CD4-positive, CD25-positive, alpha-beta regulatory T cell (primary cell): ENCODE measurements around the gene APOL5. TPM values are rescaled to one million over a fixed set of nuclear protein-coding genes. Genes with fewer than 3 reads are reported as not detected.
"Not testable (repeated sequence)": the region's sequence is repeated elsewhere in the genome, so short reads cannot be mapped to it uniquely, and the experiment has no call there.

ENCODE experiments used
- ATAC-seq, 2 donors: fragments of 150-1000 bp; cut with Tn5 transposase; one replicate each; pipeline ENCODE4 v1.10.0; 2021; ENCODE audit warnings: low read depth in 2 of 2, moderate number of reproducible peaks in 2 of 2, moderate library complexity in 1 of 2
- DNase-seq, 3 donors: peaks; one replicate each; pipeline versions ENCODE4 v3.0.0 to v3.0.0-alpha.2; 2012 to 2022; ENCODE audit warnings: mixed read lengths in 1 of 3
- H3K27ac ChIP-seq: one replicate; pipeline ENCODE4 v1.7.0; 2013; ENCODE audit warnings: mild to moderate bottlenecking, low read length; ENCODE audit not compliant: insufficient read depth, poor library complexity, severe bottlenecking
- H3K27me3 ChIP-seq: one replicate; pipeline ENCODE4 v1.7.0; 2013; ENCODE audit warnings: low read length; ENCODE audit not compliant: control insufficient read depth, insufficient read depth
- H3K36me3 ChIP-seq: one replicate; pipeline ENCODE4 v1.7.0; 2013; ENCODE audit warnings: mild to moderate bottlenecking, low read length, moderate library complexity; ENCODE audit not compliant: control insufficient read depth, insufficient read depth
- H3K4me1 ChIP-seq: 2 replicates; pipeline ENCODE4 v1.7.0; 2013; ENCODE audit warnings: mild to moderate bottlenecking, low read length; ENCODE audit not compliant: insufficient read depth, control insufficient read depth, poor library complexity, severe bottlenecking
- H3K4me3 ChIP-seq: one replicate; pipeline ENCODE4 v1.7.0; 2013; ENCODE audit warnings: low read depth, mild to moderate bottlenecking, low read length, moderate library complexity
- H3K9me3 ChIP-seq, 2 experiments: 1 replicate in 1 of 2; 2 replicates in 1 of 2; pipeline ENCODE4 v1.7.0; 2013; ENCODE audit warnings: low read length in 2 of 2, mild to moderate bottlenecking in 1 of 2, moderate library complexity in 1 of 2; ENCODE audit not compliant: control insufficient read depth in 2 of 2
- H3K27ac Mint-ChIP-seq, 3 donors: one replicate each; pipeline ENCODE4 v1.8.0; 2020 to 2022; ENCODE audit warnings: mild to moderate bottlenecking in 3 of 3, mixed read lengths in 3 of 3, moderate library complexity in 2 of 3
- H3K27me3 Mint-ChIP-seq: one replicate; pipeline ENCODE4 v1.8.0; 2022; ENCODE audit warnings: mild to moderate bottlenecking, mixed read lengths
- H3K36me3 Mint-ChIP-seq: one replicate; pipeline ENCODE4 v1.8.0; 2020; ENCODE audit warnings: mixed read lengths
- H3K4me1 Mint-ChIP-seq, 4 donors: one replicate each; pipeline ENCODE4 v1.8.0; 2020 to 2022; ENCODE audit warnings: mixed read lengths in 4 of 4, mild to moderate bottlenecking in 1 of 4
- H3K4me3 Mint-ChIP-seq, 4 donors: one replicate each; pipeline ENCODE4 v1.8.0; 2020 to 2022; ENCODE audit warnings: mild to moderate bottlenecking in 4 of 4, mixed read lengths in 4 of 4, moderate library complexity in 3 of 4
- H3K9me3 Mint-ChIP-seq, 7 donors: one replicate each; pipeline ENCODE4 v1.8.0; 2020 to 2022; ENCODE audit warnings: mixed read lengths in 7 of 7, mild to moderate bottlenecking in 3 of 7, moderate library complexity in 2 of 7
- polyA plus RNA-seq, 4 donors: library from polyadenylated mRNA; unstranded; fragments of 300-500 nt; fragmentation: Illumina TruSeq; gene quantifications; one replicate each; pipeline ENCODE4 v1.2.3, GENCODE V29; 2021
- total RNA-seq: library from RNA; stranded (reverse); gene quantifications from one replicate; pipeline ENCODE4 v1.2.3, GENCODE V29; 2022

APOL5 gene
- total and polyA plus RNA-seq, 5 donors from 2014 or later = not detected

DNA sequence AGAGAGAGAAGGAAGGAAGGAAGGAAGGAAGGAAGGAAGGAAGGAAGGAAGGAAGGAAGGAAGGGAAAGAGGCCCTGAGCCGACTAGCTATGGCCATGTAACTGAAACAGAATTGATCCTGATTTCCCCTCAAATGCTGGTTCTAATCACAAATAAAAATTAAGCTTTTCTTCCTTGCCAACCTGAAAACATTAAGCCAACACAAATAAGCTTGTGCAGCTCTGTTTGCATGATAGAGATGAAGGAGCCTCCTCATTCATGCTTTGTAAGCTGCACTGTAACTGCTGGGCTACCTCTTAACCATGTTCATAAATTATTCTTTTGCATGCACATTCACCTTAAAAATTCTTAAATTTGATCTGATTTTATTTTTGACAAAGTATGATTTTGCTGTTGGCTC, 27.7 kb upstream of the APOL5 start:
- no peak for DNase-seq
- Mint-ChIP-seq H3K9me3 (peaks cover 0 to 4% (median 0%) of the 10 kb centered on the region in 7 donors), H3K27ac (no peak overlapping the region), H3K4me1 (peaks cover 0 to 6% (median 0%) of the 10 kb centered on the region in 4 donors), H3K36me3 (no peaks in the 10 kb centered on the region), H3K4me3 (no peak overlapping the region), H3K27me3 (no peaks in the 10 kb centered on the region)
- no peaks in the 10 kb centered on the region for H3K9me3 ChIP-seq
- no peak overlapping the region for H3K4me3 ChIP-seq
- no peaks in the 10 kb centered on the region for H3K4me1 ChIP-seq
- ATAC-seq = no peak
- H3K36me3 ChIP-seq = no peaks in the 10 kb centered on the region
- no peak overlapping the region for H3K27ac ChIP-seq
- H3K27me3 ChIP-seq = no peaks in the 10 kb centered on the region

DNA sequence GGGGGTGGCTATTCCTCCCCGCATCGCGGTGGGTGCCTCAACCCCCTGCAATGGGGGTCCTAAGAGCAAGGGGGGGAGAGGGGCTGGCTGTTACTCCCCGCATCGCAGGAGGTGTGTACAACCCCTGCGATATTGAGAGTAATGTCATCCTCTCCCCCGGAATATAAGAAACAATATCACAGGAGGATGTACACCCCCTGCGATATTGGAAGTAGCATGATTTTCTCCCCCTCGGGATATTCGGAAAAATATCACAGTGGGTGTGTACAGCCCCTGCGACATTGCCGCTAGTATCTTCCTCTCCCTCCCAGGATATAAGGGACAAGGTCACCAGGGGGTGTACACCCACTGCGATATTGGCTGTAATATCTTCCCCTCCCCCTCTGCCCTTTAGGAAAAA, 22.5 kb upstream of the APOL5 start:
- DNase-seq (peak in 1 of 3 donors; percentile 42), ATAC-seq (no peak)
- no peaks in the 10 kb centered on the region for H3K4me1 ChIP-seq
- H3K4me3 ChIP-seq = no peak overlapping the region
- H3K4me3 Mint-ChIP-seq = no peak overlapping the region
- H3K36me3 ChIP-seq = no peaks in the 10 kb centered on the region
- no peaks in the 10 kb centered on the region for H3K27me3 ChIP-seq
- no peaks in the 10 kb centered on the region for H3K27me3 Mint-ChIP-seq
- no peaks in the 10 kb centered on the region for H3K9me3 ChIP-seq
- H3K9me3 Mint-ChIP-seq = peaks cover 0 to 3% (median 0%) of the 10 kb centered on the region in 7 donors
- no peaks in the 10 kb centered on the region for H3K36me3 Mint-ChIP-seq
- no peak overlapping the region for H3K27ac ChIP-seq
- no peak overlapping the region for H3K27ac Mint-ChIP-seq
- H3K4me1 Mint-ChIP-seq = peaks cover 0 to under 1% (median 0%) of the 10 kb centered on the region in 4 donors

DNA sequence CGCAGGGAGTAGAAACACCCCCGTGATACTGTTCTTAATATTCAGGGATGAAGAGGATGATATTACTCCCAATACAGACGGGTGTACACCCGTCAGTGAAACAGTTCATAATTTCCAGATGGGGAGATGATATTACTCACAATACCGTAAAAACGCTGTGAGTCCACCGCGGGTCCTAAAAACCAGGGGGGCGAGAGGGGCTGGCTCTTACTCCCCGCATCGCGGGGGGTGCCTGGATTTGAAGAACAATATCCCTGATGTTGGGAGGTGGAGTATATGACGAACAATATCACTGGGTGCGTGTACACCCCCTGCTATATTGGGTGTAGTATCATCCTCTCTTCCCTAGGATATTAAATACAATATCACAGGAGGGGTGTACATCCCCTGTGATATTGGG, 20.5 kb upstream of the APOL5 start:
- Mint-ChIP-seq H3K36me3 (no peaks in the 10 kb centered on the region), H3K27me3 (no peaks in the 10 kb centered on the region), H3K27ac (no peak overlapping the region), H3K4me3 (no peak overlapping the region), H3K4me1 (no peaks in the 10 kb centered on the region), H3K9me3 (peaks cover 0 to 3% (median 0%) of the 10 kb centered on the region in 7 donors)
- Histone ChIP-seq H3K27me3 (no peaks in the 10 kb centered on the region), H3K4me1 (no peaks in the 10 kb centered on the region), H3K27ac (no peak overlapping the region), H3K4me3 (no peak overlapping the region), H3K36me3 (no peaks in the 10 kb centered on the region), H3K9me3 (no peaks in the 10 kb centered on the region)
- peak in 1 of 3 donors; percentile 50 for DNase-seq
- ATAC-seq = no peak

DNA sequence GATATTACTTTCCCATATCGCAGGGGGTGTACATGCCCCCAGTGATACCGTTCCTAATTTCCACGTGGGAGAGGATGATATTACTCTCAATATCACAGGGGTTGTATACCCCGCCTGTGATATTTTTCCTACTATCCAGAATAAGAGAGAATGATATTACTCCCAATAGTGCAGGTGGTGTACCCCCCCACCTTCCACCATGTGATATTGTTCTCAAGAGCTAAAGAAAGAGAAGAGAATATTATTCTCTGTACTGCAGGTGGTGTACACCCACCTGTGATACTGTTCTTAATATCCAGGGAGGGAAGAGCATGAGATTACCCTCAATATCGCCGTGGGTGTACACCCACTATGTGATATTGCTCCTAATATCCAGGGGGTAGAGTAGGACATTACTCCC, 17.8 kb upstream of the APOL5 start:
- not testable (repeated sequence) for ATAC-seq, H3K4me3 Mint-ChIP-seq

DNA sequence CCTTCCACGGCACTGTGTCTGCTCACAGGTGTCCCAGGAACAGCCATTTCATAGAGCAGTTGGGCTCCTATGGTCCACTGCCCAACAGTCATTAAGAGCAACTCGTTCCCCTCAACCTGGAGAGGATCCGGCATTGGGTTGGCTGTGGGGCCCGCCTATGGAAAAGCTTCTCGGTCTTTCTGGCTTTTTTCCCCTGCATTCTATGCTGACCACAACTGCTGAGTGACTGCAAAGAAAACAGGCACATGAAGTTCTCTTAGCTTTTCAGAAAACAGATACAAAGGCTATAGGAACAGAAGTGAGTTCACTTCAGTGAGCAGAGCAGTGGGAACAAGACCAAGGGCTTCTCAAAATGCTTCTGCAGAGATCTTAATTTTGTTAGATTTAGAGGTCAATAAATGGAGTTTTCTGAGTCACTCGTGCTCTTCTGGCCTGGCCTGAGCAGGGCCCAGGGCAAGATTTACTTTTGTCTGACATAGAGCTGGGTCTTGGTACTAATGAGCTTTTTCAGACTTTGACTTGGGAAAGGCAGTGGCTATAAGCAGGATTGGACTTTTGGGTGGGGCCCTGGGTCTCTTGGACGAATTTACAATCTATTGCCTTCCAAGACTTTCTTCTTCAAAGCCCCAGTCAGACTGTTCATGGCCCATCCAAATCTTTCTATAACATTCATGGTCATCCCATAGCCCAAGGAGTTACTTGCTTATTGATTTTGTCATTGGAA, 13.6 kb upstream of the APOL5 start:
- H3K4me1 ChIP-seq = no peaks in the 10 kb centered on the region
- H3K4me1 Mint-ChIP-seq = peaks cover 0 to under 1% (median 0%) of the 10 kb centered on the region in 4 donors
- ATAC-seq (no peak), DNase-seq (no peak)
- no peaks in the 10 kb centered on the region for H3K27me3 ChIP-seq
- H3K36me3 Mint-ChIP-seq = no peaks in the 10 kb centered on the region
- no peaks in the 10 kb centered on the region for H3K36me3 ChIP-seq
- no peak overlapping the region for H3K4me3 Mint-ChIP-seq
- H3K4me3 ChIP-seq = no peak overlapping the region
- no peaks in the 10 kb centered on the region for H3K9me3 ChIP-seq
- no peak overlapping the region for H3K27ac ChIP-seq
- H3K27me3 Mint-ChIP-seq = no peaks in the 10 kb centered on the region
- H3K27ac Mint-ChIP-seq = peak overlapping the region in 1 of 3 donors; percentile 37
- no peaks in the 10 kb centered on the region for H3K9me3 Mint-ChIP-seq

More for the DNA sequence above, 17.8 kb upstream of the APOL5 start:
- not testable (repeated sequence) for H3K9me3 ChIP-seq, H3K27ac ChIP-seq, H3K4me1 ChIP-seq, H3K27me3 ChIP-seq, H3K9me3 Mint-ChIP-seq, H3K4me3 ChIP-seq, H3K4me1 Mint-ChIP-seq, H3K36me3 ChIP-seq, H3K27ac Mint-ChIP-seq, H3K27me3 Mint-ChIP-seq, H3K36me3 Mint-ChIP-seq
- DNase-seq = peak in 1 of 3 donors; percentile 50

DNA sequence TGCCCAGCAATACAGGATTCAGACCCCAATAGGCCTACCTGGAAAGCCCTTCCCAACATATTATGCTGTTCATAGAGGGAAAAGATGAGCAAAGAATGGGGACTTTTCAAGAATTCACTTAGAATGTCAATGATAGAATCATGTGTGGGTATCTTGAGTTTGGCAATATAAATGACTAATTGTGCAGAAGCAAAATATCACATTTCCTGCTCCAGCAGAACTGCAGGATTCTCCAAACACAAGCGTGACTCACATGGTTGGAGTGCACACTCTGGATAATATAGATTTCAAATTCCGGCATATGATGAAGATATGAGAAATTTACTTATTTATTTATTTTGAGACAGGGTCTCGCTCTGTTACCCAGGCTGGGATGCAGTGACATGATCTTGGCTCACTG, 12.5 kb upstream of the APOL5 start:
- no peak overlapping the region for H3K27ac Mint-ChIP-seq
- Histone ChIP-seq H3K9me3 (no peaks in the 10 kb centered on the region), H3K4me3 (no peak overlapping the region), H3K27me3 (no peaks in the 10 kb centered on the region), H3K27ac (no peak overlapping the region), H3K4me1 (no peaks in the 10 kb centered on the region), H3K36me3 (no peaks in the 10 kb centered on the region)
- H3K4me3 Mint-ChIP-seq = no peak overlapping the region
- H3K9me3 Mint-ChIP-seq = no peaks in the 10 kb centered on the region
- no peak for ATAC-seq
- H3K36me3 Mint-ChIP-seq = no peaks in the 10 kb centered on the region
- no peak for DNase-seq
- peaks cover 0 to 5% (median 0%) of the 10 kb centered on the region in 4 donors for H3K4me1 Mint-ChIP-seq
- H3K27me3 Mint-ChIP-seq = no peaks in the 10 kb centered on the region

DNA sequence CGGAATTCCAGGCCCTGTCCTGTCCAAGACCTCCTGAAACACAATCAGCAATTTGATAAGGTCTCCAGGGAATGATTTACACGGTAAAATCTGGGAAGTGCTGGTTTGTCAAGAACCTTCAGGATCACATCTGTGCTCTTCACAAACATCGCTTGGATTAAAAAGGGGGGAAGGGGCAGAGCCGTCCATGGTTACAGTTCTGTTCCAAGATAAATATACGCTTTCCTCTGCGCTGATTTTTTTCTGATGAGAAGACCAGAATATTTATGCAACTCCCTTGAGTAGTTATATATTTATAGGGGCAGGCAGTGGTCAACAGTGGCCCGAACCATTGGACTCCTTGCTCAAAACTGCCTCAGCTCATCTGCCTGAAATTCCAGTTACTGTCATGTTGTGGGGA, 9.2 kb upstream of the APOL5 start:
- ATAC-seq (no peak), DNase-seq (no peak)
- Mint-ChIP-seq H3K9me3 (peaks cover 0 to 8% (median 0%) of the 10 kb centered on the region in 7 donors), H3K36me3 (peaks cover 2% of the 10 kb centered on the region), H3K27ac (no peak overlapping the region), H3K27me3 (no peaks in the 10 kb centered on the region), H3K4me3 (no peak overlapping the region), H3K4me1 (peaks cover 0 to 5% (median 0%) of the 10 kb centered on the region in 4 donors)
- H3K36me3 ChIP-seq = no peaks in the 10 kb centered on the region
- H3K9me3 ChIP-seq = peaks cover 3 to 9% of the 10 kb centered on the region in 2 experiments
- H3K27me3 ChIP-seq = no peaks in the 10 kb centered on the region
- no peak overlapping the region for H3K27ac ChIP-seq
- no peaks in the 10 kb centered on the region for H3K4me1 ChIP-seq
- H3K4me3 ChIP-seq = no peak overlapping the region

DNA sequence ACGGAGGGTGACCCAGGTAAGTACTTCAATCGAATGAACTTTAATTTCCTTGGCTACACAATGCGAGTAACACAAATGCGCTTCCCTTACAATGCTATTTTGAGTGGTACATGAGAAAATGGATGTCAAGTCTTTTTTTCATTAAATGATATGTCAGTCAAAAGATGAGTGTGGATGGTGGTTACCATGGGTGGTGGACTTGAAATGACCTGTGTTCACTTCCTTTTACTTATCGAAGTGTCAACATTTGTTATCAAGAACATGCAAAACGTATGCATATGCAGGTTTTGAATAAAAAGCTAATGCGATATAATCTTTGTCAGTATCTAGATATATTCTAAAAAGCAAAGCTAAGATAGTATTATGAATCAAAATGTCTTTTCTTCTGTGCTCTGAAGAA, 8.8 kb upstream of the APOL5 start:
- Histone ChIP-seq H3K4me1 (no peaks in the 10 kb centered on the region), H3K9me3 (peaks cover 3 to 9% of the 10 kb centered on the region in 2 experiments), H3K4me3 (no peak overlapping the region), H3K36me3 (no peaks in the 10 kb centered on the region), H3K27me3 (no peaks in the 10 kb centered on the region), H3K27ac (no peak overlapping the region)
- H3K27me3 Mint-ChIP-seq = no peaks in the 10 kb centered on the region
- H3K36me3 Mint-ChIP-seq = peaks cover 5% of the 10 kb centered on the region
- H3K4me3 Mint-ChIP-seq = no peak overlapping the region
- no peak for ATAC-seq
- no peak for DNase-seq
- H3K27ac Mint-ChIP-seq = no peak overlapping the region
- peaks cover 0 to 5% (median 0%) of the 10 kb centered on the region in 4 donors for H3K4me1 Mint-ChIP-seq
- H3K9me3 Mint-ChIP-seq = peaks cover 0 to 9% (median 0%) of the 10 kb centered on the region in 7 donors
